Activated T-cell treated with anti-CD3 and anti-CD28 coated beads, Interleukin-2, amount 50 U/mL, for 48 hours (primary cell): ENCODE results near the gene TAS2R3.
"Not testable (repeated sequence)": the region's sequence is repeated elsewhere in the genome, so short reads cannot be mapped to it uniquely, and the experiment has no call there.

Experiments
- DNase-seq, 2 experiments: peaks; one replicate each; pipeline ENCODE4 v3.0.0-alpha.2; 2020

Gene TAS2R3

GRCh38 chr7:141763797-141764196 is at the start of gene TAS2R3:
TSS of gene TAS2R3 (plus strand) at chr7:141764097. CDS start at chr7:141764159, 62 bp downstream.
- no peak for DNase-seq

GRCh38 chr7:141714571-141714970 is 49.3 kb upstream of the TAS2R3 start:
- no peak for DNase-seq

- DNase-seq, result no peak
Measured at GRCh38 chr7:141715018-141715417, 48.9 kb upstream of the TAS2R3 start.

GRCh38 chr7:141715794-141716689 is 47.9 kb upstream of the TAS2R3 start:
- DNase-seq, result no peak

- no peak for DNase-seq
Measured at GRCh38 chr7:141717450-141717849, 46.4 kb upstream of the TAS2R3 start.

- no peak for DNase-seq
Measured at GRCh38 chr7:141722529-141722928, 41.4 kb upstream of the TAS2R3 start.

GRCh38 chr7:141729020-141729419 is 34.9 kb upstream of the TAS2R3 start:
- no peak for DNase-seq

GRCh38 chr7:141731476-141732149 is 32.3 kb upstream of the TAS2R3 start:
- DNase-seq, result no peak

GRCh38 chr7:141737118-141737835 is 26.6 kb upstream of the TAS2R3 start:
- DNase-seq, result peak; percentile 34 to 36

GRCh38 chr7:141737836-141738591 is 25.9 kb upstream of the TAS2R3 start, which contains the start of gene SSBP1:
TSS of gene SSBP1 (plus strand) at chr7:141738358. CDS start at chr7:141739167, 809 bp downstream.
- peak; percentile 94 for DNase-seq

- no peak for DNase-seq
Measured at GRCh38 chr7:141738592-141739013, 25.3 kb upstream of the TAS2R3 start.

- DNase-seq, result no peak
Measured at GRCh38 chr7:141739250-141739649, 24.6 kb upstream of the TAS2R3 start.

- no peak for DNase-seq
Measured at GRCh38 chr7:141742229-141742628, 21.7 kb upstream of the TAS2R3 start.

GRCh38 chr7:141744131-141744530 is 19.8 kb upstream of the TAS2R3 start:
- no peak for DNase-seq

- no peak for DNase-seq
Measured at GRCh38 chr7:141748396-141748795, 15.5 kb upstream of the TAS2R3 start.

GRCh38 chr7:141751904-141752303 is 12.0 kb upstream of the TAS2R3 start:
- not testable (repeated sequence) for DNase-seq

GRCh38 chr7:141752634-141753033 is 11.3 kb upstream of the TAS2R3 start:
- no peak for DNase-seq

GRCh38 chr7:141754939-141755338 is 9.0 kb upstream of the TAS2R3 start:
- peak in 1 of 2 experiments; percentile 24 for DNase-seq

- not testable (repeated sequence) for DNase-seq
Measured at GRCh38 chr7:141770083-141770583, 6.2 kb downstream of the TAS2R3 start.

GRCh38 chr7:141776374-141776773 is 12.5 kb downstream of the TAS2R3 start, which contains the start of gene TAS2R4:
TSS of gene TAS2R4 (plus strand) at chr7:141776674. CDS start at chr7:141778489, 1,815 bp downstream.
- no peak for DNase-seq

- DNase-seq, result no peak
Measured at GRCh38 chr7:141785706-141786552, 22.0 kb downstream of the TAS2R3 start.
